GM18870 (cell line): ENCODE data around the gene SATB2.

Experiments used
- ATAC-seq: cut with Tn5 transposase; IDR thresholded peaks from one replicate; pipeline ENCODE4 v1.9.1; 2021; ENCODE audit warnings: moderate library complexity; ENCODE audit not compliant: unreplicated experiment

The SATB2 gene

DNA sequence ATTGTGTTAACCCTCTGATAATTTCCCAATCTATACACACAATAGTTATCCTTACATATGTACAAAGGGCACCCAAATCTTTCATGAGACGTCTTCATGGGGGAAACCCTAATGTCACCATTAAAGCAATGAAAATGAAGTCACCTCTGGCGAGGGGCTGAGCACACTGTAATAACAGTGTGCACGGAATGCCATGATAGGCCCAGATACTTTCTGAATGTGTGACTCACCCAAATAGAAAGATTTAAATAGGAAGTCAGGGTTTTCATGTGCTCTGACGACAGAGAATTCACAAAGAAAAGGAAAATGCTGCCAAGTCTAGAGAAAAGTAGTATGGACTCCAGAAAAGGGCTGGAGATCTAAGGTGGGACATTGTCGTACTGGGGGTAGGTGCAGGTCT, 128.3 kb downstream of the SATB2 start:
- no peak for ATAC-seq

- ATAC-seq, result no peak
Observed at GRCh38 chr2:199329031-199329430, 128.7 kb downstream of the SATB2 start.

DNA sequence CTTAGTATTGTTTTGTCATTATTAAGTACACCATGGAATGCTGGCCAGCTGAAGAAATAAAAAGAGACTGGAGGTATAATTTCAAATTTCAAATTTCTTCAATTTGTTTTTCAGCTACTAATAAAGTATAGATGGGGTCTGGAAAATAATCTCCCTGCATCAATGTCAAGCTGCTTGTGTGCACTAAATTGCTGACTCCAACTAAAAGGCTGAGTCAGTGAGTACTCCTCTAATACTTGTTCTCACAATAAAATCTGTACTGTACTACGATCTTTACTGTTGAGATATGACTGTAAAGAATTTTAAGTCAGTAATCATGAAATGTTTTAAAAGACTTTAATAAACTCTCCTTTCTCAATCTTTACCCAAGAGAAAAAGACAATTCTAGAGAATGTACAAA, 131.9 kb downstream of the SATB2 start:
- ATAC-seq, result no peak

- ATAC-seq, result no peak
Observed at GRCh38 chr2:199322151-199322550, 135.6 kb downstream of the SATB2 start.

- ATAC-seq, result no peak
Observed at GRCh38 chr2:199317646-199318045, 140.1 kb downstream of the SATB2 start.

DNA sequence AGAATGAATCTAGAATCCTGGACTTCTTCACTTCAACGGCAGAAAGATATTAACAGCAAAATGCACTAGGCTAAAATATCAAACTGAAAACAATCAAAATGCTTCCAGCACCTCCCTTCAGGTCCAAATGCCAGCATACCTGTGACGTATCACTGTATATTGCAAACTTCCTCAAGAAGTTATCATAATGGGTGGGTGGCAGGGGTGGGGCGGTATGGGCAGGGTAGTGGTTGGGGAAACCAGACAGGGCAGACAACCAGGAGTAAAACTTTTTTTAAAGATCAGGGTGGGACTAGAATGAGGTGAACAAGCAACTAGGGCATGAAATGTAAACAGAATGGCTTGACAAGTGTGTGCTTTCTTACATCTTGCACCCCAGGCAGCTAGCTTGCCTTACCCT, 140.9 kb downstream of the SATB2 start:
- ATAC-seq, result no peak

- ATAC-seq, result no peak
Observed at GRCh38 chr2:199315299-199316179, 142.2 kb downstream of the SATB2 start.

- ATAC-seq, result no peak
Observed at GRCh38 chr2:199312931-199313330, 144.8 kb downstream of the SATB2 start.

- no peak for ATAC-seq
Observed at GRCh38 chr2:199310771-199311585, 146.8 kb downstream of the SATB2 start.

DNA sequence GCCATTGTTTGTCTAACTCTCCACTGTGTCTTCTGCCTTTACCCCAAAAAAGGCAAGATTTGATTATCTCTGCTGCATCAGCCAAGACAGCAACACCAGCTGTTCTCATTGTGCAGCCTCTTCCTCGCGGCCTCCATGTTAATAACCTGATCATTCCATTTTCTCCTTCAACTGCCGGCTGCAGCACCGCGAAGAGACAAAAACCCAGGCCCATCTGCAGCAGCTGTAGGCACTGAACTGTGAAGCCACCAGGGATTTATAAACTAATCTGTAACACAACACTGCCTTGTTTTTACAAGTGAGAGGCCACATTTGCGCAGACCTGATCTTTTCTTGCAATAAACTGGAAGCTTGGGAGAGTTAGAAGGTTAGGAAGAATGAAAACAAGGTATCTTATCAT, 147.8 kb downstream of the SATB2 start:
- ATAC-seq, result no peak

GRCh38 chr2:199309411-199309810, 148.3 kb downstream of the SATB2 start:
- no peak for ATAC-seq

DNA sequence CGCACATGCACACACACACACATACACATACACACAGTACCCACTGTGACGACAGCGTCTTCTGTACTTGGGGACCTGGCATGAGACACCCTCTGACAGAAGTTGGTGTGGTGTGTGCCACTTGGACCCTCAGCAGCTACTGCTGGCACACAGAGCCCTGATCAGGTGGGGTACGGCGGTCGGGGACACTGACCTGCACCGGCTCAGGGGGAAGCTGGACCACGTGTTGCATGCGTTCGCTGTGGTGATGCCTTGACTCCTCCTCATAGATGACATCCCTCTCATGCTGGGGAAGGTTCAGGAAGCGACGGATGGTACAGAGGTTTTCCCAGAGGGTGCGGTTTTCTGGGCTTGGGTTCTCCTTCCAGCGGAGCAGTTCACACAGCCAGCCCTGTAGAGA, 149.2 kb downstream of the SATB2 start:
- no peak for ATAC-seq

DNA sequence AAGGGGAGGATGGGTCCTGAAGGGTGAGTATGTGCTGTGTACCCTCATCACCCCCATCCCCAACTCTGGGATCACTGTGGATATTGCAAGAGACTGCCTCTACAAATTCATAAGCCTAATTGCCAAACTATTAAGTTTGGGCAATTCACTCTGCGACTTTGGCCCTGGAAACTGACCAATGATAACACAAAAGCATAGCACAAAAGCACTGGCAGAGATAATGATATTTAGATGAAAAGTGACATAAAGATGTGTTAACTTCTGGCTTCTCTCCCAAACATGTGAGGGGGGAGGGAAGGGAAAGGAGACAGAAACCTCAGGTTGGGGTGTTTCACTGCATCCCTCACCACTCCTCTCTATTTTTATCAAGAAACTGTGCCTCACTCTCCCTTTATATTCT, 150.3 kb downstream of the SATB2 start:
- ATAC-seq, result no peak

GRCh38 chr2:199306116-199306515, 151.6 kb downstream of the SATB2 start:
- no peak for ATAC-seq

DNA sequence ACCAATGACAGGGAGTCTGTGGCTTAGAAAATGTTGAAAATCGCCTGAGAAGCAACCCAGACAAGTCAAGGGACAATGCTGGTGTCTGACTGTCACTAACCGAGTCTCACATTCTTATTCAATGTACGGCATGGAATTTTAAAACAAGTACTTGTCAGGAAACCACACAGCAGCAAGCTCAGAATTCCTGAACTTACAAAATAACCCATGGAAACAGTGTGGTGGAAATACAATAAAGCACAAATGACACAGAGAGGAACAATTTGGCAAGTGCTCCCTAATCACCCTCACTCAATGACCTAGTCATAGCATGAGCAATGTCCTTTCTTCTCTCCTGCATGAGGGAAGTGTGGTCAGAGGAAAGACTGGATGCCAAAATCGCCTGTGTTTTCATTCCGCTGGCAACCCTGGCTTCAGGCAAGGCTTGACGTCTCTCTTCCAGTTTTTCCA, 154.0 kb downstream of the SATB2 start:
- ATAC-seq, result no peak

DNA sequence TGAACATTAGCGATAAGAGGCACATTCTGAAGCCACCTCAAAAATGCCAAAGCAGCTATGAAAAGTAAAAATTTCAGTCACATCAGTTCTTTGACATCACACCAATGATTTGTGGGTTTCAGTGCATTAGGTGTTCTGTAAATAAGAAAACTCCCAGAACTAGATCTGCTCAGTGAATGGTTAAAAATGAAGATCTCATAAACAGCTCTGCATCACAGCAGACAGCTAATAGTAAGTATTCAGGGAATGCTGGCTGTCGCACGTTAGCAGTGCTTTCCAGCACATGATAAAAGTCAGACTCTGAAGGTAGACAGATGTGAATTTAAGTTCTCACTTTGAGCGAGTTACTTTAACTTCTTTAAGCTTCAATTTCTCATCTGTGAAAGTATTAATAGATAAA, 154.9 kb downstream of the SATB2 start:
- ATAC-seq, result no peak

DNA sequence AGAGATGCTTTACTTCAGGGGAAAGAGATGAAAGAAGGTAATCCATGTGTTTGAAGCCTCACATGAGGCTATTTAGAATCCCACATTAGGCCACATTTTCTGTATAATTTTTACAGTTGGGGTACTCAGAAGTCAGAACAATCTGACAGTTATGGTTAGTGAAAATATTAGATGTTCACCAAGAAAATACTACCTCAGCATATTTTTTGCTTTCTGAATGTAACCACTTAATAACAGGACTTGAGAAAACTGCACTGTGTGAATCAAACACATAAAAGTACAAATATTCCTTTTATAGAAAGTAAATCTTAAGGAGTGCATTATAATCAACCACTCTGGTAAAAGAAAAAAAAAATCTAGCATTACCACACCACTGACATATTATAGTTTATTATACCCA, 169.3 kb downstream of the SATB2 start:
- no peak for ATAC-seq

- no peak for ATAC-seq
Observed at GRCh38 chr2:199282309-199282708, 175.4 kb downstream of the SATB2 start.

- ATAC-seq, result no peak
Observed at GRCh38 chr2:199279146-199279545, 178.6 kb downstream of the SATB2 start.

DNA sequence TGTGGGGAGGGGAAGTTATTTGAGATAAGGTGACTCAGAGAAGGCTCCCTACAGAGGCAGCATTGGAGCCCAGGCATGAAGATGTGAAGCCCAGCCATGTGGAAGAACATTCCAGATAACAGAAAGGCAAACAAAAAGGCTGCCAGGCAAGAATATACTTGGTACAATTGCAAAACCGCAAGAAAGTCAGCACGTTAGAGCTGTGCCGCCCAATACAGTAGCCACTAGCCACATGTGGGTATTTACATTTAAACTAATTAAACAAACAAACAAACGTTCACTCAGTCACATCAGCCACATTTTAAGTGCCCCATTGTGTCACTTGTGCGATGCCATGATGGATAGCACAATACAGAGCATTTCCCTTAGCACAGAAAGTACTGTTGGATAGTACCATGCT, 179.6 kb downstream of the SATB2 start:
- ATAC-seq, result no peak

GRCh38 chr2:199273042-199273511, 184.7 kb downstream of the SATB2 start:
- ATAC-seq, result no peak

GRCh38 chr2:199261936-199262335, 195.8 kb downstream of the SATB2 start:
- no peak for ATAC-seq
